Superior temporal gyrus (tissue), 1 donor: Measurements from ENCODE around the gene UTP11.

Experiments
- DNase-seq: peaks from one replicate; pipeline ENCODE4 v3.0.0-alpha.2; 2016; ENCODE audit errors: extremely low spot score

Gene UTP11

GRCh38 chr1:38003261-38004250 is 9.0 kb upstream of the UTP11 start:
- DNase-seq: no peak

- DNase-seq: no peak
These were observed 8.0 kb upstream of the UTP11 start for GRCh38 chr1:38004284-38005108.

DNA sequence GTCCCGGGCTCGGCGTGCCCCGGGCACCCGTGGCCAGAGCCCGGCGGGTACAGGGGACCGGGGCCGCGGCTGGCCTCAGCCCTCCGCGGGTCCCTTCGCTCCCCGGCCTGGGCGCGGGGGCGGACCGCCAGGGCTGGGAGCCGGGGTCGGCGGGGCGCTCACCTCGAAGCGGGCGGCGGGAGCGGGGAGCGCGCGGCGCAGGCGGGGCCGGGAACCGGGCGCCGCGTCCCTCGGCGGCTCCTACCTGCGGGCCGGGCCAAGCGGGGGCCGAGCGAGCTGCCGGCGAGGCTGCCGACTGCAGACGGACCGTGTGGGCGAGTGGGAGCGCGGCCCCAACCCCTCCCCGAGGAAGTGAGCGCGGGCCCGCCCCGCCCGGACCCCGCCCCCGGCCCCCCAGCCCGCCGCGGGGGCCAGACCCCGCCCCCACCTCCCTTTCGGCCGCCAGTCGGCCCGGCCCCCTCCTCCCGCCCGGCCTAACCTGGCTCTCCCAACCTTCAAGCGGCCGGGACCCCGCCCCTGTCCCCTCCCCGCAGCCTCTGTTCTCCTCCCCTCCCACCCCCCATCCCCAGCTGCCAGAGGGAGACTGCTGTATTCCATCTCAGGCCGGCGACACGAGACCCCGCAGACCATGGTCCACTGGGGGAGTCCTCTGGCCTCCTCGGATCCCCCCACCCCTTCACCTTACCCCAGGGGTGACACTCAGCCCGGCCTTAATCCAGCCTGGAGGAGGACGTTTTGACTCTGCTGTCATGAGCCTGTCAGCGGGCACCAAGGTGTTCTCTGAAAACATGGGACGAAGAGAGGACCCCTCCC is 7.1 kb upstream of the UTP11 start, which contains the start of gene FHL3:
Gene FHL3, minus strand, starts transcription at position 320 of the 813 bp plus-strand sequence. CDS start 6,102 bp downstream, outside the sequence.
- no peak for DNase-seq

- DNase-seq: no peak
These were observed 6.3 kb upstream of the UTP11 start for GRCh38 chr1:38006008-38006828.

GRCh38 chr1:38009088-38009840 is 3.3 kb upstream of the UTP11 start:
- no peak for DNase-seq

DNA sequence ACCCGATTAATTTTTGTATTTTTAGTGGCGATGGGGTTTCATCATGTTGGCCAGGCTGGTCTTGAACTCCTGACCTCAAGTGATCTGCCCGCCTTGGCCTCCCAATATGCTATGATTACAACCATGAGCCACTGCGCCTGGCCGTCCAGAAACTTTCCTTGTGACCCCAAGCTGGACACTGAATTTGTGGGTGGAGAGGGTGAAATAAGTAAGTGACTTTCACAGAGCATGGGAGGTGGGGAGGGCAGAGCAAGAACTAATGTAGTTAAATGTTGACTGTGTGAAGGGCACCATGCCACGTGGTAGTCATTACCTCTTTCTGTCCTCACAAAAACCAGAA is 2.7 kb upstream of the UTP11 start:
- DNase-seq: no peak

DNA sequence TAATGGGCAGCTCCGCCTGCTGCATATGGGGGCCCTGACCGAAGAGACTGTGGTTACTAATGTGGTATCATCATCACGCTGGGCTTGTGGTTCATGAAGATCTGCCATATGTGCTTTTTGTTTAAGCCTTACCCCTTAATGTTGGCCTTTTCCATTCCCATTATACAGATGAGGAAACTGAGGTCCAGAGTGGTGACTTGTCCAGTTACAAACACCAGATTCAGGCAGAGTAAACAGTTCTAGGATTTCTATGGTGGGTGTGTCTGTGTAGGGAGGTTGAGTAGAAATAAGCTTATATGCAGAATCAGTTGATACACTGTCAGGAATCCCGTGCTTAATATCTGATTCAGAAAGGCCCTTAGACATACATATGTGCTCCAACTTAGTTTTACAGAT is 691 bp downstream of the UTP11 start:
- DNase-seq: no peak

GRCh38 chr1:38014171-38014570 is 1.6 kb downstream of the UTP11 start:
- DNase-seq: no peak

- DNase-seq: no peak
These were observed 2.3 kb downstream of the UTP11 start for GRCh38 chr1:38014724-38015424.

- no peak for DNase-seq
These were observed 3.6 kb downstream of the UTP11 start for GRCh38 chr1:38015978-38016725.

- DNase-seq: peak; percentile 53
These were observed 6.4 kb downstream of the UTP11 start for GRCh38 chr1:38018864-38019343.

DNA sequence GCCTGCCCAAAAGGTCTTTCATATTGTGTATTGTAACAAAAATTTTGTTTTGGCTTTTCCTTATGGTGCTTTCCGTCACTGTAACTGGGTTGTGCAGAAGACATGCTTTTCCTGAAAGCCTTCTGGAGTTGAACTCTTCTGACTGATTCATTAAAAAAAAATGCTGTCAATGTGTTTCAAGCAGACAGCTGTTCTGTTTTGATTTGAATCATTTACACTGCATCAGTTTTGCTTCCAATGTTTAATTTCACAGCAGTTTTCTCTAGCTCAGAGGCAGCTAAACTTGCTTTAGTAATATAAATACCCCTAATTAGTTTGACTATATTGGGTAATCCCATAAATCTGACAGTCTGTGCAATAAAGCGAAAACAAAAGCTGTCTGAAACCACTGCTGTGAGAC is 7.9 kb downstream of the UTP11 start:
- DNase-seq: no peak

- no peak for DNase-seq
These were observed 9.4 kb downstream of the UTP11 start for GRCh38 chr1:38021969-38022368.

- DNase-seq: no peak
These were observed 10.3 kb downstream of the UTP11 start for GRCh38 chr1:38022810-38023209.

DNA sequence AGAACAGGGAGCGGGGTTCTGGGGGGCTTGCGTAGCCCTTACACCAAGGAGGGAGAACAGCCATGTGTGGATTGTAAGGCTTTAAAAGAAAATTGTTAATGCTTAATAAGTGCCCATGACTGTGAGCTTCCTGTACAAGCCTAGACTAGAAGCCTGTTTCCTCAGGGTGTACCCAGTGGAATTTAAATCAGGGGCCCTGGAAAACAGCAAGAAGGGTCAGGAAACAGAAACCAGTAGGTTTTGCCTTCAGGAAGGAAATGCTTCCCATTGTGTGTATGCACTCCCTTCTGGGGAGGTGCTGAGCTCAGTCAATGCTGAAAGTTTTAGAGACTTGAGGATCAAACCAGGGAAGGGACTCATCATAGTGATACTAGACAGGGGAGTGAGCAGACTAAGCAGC is 12.7 kb downstream of the UTP11 start:
- no peak for DNase-seq

- DNase-seq: no peak
These were observed 13.1 kb downstream of the UTP11 start for GRCh38 chr1:38025664-38026063.

GRCh38 chr1:38026592-38027200 is 14.2 kb downstream of the UTP11 start:
- DNase-seq: peak; percentile 76
